GM21529 (cell line): ENCODE results near the gene BORCS6.
"Not testable (repeated sequence)": the region's sequence is repeated elsewhere in the genome, so short reads cannot be mapped to it uniquely, and the experiment has no call there.

Experiments
- ATAC-seq: cut with Tn5 transposase; IDR thresholded peaks from one replicate; pipeline ENCODE4 v1.9.1; 2021; ENCODE audit not compliant: unreplicated experiment

Gene BORCS6

DNA sequence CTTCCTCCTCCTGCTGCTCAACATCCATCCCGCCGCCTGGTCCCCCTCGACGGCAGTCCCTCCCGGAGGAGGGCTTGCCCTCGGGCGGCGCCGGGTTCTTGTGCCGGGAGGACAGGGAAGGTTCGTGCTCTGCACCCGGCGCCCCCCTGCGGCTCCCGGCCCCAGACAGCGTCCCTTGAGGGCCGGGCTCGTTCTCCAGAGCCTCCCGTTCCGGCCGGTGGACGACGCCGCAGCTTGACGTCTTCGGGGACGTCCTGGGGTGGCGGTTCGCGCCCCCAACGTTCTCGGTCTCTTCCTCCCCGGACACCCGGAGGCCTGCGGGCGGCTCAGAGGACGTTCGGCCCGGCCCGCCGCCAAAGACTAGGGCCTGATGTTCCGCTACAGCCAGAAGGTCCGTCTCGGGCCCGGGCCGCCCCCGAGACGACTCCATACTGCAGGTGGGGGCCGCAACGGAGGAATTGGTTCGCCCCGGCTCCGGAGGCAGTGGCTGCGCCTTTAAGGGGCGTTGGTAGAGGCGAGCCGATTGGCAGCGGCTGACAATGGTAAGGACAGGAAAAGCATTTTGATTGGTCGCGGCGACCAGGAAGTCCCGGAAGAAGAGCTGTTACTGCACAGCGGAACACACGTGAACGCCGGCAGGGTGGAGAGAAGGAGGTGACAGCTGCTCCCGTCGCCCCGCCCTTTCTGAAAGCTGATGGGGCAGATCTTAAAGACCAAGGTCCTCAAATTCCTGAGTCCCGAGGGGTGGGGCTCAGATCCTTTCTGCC lies at the start of gene BORCS6:
BORCS6 (minus strand) TSS at position 470 of the 767 bp plus-strand sequence; CDS start at position 430, 40 bp downstream.
- peak; percentile 53 for ATAC-seq

DNA sequence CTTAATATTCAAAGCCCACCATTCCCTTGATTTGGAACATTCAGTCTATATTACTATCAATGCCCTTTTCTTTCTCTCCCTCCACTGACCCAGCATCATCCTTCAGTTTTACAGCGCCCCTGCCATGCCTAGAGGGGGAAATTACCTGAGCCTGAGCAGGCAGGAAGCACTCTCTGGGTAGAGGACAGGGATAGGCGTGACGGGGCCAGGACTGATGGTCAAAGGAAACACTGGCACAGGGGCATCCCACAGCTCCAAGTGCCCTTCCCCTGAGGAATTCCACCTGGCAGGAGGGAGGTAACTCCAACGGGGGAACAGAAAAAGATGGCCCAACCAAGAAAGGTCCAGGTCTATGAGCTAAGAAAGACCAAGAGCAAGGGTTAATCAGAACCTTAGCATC lies 47.9 kb upstream of the BORCS6 start:
- no peak for ATAC-seq

DNA sequence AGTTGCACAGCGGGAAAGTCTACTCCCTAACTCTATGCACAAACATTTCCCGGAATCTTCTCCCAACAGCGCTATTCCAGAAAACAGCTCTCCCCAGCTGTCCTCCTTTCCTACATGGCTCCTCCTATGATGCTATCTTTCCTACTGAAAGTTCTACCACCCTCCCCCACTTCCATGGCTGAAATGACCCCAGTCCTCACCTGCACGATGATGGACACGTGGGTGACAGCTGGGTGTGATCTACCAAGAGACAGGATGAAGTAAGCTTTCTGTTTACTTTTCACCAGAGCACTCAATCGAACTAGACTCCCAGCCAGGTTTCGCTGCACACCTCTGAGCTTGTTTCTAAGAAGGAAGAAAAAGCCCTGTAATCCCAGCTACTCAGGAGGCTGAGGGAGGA lies 47.2 kb upstream of the BORCS6 start:
- ATAC-seq: no peak

DNA sequence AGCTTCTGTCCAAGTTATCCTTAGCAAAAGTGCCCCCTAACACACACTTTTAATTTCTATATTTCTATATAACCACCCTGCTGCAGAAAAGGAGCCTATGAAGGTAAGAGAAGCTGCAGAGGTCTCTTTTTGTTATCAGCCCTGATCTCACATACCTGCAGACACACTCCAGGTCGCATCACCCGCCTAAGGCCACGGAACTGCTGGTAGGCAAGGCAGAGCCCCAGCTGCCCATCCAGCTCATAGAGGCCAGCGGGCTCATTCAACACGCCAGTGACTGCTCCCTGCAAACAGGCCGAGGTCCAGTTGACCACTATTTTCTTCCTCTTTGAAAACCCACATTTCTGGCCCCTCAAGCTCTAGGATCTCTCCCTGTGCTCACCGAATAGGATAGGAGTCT lies 45.7 kb upstream of the BORCS6 start:
- no peak for ATAC-seq

DNA sequence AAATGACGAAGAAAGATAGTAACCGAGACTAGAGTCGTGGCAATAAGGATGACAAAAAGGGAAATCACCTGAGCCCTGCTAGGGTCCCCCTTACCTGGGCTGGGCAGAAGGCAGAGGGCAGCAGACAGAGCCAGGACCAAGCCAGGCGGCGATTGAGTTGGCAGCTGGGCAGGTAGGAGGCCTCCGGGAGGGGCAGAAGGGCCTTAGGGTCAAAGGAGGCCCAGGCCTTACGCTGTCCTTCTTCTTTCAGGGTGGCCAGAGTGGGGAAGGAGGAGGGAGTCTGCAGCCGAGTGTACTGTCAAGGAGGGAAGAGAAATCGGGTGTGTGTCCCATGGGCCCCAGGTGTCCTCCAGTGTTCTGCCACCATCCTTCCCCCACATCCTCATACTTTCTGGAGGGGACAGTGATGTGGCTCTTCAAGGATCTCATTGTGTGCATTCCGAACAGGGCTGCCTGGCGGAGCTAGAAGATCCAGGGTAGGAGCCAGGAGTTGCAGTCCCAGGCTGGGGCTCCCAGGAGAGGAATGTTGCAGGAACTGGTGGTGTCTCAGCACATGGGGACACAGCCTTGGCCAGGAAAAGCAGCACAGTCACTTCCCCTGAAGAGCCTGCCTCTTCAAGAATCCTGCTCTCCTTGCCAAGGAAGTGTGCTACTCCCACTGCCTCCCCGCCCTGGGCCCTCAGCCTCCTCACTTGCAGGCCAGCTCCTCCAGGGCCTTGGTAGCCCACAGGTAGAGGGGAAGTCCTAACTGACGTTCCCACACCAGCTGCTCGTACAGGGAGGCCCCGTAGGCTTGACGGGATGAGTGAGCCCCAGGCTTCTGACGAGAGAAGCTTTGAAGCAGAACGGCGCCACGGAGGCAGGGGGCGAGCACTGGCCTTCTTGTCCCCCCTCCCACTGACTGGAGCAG lies 44.6 kb upstream of the BORCS6 start:
- no peak for ATAC-seq

DNA sequence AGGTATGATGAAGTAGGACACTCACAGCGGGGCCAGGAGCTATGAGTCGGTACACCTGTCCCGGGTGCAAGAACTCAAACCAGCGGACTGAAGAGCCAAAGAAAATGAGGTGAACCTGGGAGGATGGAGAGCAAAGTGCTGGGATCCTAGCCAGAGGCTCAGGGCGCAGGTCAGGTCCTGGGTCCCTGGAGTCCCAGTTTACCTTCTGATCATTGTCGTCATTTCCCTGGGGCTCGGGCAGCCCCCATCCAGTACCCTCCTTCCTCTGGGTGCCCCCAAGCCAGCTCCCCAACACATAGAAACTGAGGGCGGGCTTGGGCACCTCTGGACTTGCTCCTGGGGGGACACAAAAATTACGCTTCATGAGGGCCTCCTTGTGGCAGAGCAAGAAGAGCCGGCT lies 41.7 kb upstream of the BORCS6 start:
- ATAC-seq: no peak

DNA sequence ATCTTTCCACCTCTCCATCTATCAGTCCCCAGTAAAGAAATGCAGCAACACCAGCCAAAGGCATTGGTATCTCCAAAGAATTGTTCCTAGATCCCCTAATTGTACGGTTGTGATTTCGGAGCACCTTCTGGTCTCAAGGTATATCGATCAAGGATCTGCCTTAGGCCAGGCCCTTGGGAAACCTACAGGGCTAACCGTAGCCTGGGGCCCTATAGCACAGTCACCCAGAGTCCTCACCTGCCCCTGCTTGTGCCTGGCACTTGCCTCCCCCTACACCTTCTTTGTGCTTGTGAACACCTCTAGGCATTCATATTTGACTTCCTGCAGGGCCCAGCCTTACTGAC lies 37.2 kb upstream of the BORCS6 start:
- ATAC-seq: no peak

DNA sequence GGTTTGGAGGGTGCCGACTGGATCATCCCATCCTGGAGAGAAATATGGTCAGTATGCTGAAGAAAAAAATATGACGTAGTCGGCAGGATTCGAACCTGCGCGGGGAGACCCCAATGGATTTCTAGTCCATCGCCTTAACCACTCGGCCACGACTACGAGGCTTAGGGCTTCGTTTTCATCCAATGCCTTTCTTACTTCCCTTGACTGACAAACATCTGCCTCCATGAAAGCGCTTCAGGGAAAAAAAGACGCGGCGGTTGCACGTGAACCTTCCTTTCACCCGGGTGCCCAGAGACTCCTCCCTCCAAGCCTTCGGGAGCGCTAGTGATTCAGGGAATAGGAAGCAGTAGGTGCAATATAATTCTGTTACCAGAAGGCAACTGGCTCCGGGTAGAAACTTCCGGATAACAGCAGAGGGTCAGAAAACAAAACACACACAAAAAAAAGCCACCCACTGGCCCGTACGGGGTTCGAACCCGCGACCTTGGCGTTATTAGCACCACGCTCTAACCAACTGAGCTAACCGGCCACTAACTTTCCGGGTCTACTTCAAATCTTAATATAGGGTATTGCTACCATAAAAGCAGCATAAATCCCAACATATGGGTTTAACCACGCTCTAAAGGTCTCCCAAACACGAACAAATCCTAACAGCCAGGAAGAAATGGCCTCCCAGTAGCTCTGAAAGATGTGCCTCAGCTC lies 36.7 kb upstream of the BORCS6 start:
- no peak for ATAC-seq

DNA sequence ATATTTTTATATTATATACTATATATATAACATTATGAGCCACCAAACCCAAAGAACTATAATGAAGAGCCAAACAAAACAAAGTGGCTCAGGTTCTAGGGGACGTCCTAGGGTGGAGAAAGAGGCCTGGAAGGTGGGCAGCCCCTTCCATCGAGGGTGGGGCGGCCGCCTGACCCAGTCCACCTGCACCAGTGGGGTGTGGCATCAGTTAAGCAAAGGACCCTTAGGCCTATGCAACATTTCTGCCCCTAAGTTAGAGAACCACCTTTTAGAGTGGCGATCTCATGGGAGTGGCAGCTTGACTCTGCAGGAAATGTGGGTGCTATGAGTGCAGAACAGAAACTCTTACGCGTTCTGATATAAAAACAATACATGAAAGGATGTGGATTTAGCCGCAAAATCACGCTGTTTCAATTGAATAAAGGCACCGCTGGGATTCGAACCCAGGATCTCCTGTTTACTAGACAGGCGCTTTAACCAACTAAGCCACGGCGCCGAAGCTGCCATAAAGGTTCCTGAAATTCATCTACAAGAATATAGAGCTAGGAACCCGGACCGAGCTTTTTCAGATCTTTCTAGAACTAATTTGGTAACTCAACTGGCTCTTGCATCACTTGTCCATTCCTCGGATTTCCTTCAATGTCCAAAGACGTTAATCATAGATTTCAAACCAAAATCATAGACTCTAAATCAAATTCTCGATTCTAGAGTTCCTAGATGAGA lies 36.0 kb upstream of the BORCS6 start:
- no peak for ATAC-seq

DNA sequence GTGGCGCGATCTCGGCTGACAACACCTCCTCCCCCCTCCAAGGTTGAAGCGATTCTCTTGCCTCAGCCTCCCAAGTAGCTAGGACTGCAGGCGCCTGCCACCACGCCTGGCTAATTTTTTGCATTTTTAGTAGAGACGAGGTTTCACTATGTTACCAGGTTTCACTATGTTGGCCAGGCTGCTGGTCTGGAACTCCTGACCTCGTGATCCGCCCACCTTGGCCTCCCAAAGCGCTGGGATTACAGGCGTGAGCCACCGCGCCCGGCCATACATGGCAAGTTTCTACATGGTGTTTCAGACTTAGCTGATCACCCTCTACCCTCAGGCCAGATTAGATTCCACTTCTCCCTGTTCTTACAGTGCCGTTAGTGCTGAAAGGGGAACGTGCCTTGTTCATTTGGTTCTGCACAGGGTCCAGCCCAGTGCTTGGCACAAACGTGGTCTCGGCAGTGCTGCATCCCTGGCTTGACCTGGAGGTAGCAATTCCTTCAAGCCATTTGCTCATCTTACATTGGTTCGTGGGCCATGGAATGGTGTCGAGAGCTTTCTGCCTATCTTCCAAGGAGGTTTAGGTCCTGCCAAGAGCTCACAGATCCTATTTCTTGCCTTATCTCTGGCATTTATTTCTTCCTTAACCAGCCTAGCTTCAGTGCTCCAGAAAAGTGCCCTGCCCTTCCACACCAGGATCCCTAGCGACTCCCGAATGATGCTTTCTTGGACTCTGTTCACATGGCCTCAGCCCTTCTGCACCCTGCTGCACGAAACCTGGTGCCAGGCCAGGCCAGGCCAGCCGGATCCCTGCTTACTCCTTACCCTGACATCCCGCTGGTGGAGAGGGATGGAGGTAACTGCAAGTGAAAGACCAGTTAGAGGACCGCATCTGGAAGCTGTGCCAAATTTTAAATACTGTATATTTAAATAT lies 35.2 kb upstream of the BORCS6 start:
- ATAC-seq: no peak

DNA sequence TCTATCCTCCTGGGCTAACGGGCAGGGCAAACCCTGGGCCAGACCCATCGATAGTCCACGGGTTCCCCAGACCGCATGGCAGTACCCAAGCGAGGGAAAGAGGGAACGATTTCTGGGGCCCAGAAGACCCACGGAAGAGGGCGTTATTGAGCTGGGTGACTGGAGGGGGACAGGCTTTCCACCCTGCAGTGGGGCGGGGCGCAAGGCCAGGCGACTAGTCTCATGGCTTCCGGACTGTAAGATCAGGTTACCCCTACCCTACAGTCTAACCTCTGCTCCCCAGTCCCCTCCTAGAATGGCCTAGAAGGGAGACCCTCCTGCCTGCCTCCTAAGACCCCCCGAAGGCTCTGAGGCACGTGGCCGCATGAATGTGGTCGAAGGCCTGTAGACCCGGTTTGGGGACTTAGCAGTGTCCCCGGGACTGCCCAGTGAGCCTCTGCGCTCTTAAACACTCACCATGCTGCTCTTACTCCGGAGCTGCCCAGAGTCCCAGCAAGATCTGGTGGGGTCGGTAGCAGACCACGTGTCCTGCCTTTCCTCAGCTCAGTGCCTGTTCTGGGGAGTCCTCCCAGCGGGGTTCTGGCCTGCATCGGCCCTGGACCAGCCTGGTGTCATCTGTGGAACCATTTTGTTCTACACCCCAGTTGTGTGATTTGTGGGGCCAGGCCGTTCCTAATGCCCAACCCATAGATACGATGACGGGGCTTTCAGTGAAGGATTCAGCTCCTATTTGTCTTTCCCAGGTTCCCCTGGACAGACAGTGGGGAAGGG lies 33.6 kb upstream of the BORCS6 start:
- no peak for ATAC-seq

DNA sequence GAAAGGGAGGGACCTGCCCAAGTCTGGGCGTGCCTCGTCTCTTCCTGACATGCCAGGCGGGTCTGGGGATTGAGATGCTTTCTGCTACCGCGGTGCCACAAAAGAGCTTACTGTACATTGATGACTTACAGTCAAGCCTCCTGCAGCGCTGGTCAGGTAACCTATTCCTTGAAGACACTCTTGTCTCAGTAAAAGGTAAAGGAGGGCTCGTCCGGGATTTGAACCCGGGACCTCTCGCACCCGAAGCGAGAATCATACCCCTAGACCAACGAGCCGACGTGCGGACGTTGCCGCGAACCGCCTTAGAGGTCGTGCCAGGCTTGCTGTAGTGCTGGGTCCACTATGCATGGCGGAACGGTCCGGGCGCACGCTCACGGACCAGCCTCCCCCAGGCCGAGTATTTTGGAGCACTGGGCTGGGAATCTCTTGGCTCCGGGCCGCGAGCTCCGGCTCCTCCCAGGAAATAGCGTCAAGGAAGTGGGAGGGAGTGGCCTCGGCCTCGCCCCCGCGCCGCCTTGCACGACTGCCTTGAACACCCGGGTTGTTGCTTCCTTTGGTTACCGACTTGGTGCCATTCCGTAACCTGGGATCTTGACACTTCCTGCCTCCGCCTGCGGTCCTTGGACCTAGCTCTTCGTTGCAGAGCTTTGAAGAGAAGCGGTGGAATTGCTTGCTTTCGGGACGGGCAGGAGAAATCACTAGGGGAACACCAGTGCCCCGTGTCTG lies 32.8 kb upstream of the BORCS6 start:
- peak; percentile 38 for ATAC-seq

DNA sequence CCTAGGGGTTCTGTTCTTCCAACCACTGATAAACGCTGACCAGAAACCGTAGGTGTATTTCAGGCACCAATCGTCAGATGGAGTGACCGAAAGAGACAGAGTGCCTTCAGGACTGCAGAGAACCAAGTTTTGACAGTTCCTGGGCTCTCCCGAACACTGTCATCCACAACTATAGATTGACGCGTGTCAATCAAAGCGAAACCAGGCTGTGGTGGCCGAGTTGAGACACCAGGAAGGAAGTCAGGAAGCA lies 32.3 kb upstream of the BORCS6 start:
- no peak for ATAC-seq

DNA sequence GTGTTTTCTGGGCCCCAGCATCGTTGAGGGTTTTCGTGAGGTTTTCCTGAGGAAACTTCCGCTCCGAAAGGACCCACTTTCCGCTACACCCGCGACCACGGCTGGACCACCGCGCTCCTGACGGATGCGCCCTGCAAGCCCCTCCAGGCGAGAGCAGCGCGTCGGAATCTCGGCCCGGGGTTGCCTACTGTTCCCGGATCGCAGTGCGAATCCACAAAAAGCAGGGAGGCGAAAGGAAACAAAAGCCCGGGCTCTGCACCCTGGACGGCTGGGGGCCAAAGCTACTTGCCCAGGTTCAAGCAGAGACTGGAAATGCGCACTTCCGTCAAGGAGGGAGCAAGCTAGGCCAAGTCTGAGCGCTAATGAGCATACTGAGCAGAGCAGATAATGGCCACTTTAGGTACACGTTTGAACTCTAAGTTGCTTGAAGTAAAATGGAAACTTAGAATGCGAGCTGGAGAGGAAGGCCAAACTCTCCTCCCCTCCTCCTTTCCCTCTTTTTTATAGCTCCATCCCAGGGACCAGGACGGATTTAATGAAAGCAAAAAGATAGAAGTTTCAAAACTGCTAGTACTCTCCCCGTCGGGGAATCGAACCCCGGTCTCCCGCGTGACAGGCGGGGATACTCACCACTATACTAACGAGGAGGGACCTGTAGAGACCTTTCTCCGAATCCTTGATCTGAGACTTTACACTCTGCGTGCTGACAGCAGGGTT lies 31.8 kb upstream of the BORCS6 start:
- peak; percentile 44 for ATAC-seq

DNA sequence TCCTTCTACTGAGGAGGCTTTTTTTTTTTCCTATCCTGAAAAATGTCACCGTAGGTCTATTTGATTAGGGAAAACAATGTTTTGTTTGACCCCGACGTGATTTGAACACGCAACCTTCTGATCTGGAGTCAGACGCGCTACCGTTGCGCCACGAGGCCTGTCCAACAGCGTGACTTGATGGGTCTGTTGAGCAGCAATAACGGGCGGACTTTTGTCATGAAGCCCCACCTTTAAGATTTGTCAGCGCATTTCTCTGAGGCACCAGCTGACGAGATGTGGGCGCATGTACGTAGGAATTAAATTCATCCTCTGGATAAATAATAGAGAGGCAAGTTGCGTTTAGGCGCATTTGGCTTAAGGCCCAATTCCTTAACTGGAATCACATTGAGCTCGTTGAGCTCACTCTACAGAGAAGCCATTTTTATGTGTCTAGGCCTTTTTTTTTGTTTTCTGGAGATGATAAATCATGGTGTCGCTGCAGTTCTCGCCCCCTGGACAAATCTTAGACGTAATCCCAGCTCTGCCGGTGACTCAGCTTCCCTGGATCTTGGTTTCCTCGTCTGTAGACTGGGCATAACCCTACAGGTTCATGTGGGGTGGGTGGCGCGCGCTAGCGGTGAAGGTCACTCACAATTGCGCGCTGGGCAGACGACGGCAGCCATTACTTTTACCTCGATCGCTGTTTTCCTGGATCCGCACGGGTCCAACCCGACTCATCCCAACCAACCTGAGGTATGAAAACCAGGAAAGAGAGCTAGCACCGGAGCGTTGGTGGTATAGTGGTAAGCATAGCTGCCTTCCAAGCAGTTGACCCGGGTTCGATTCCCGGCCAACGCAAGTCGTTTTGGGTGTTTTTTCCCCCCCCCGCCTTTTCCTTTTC lies 31.0 kb upstream of the BORCS6 start:
- no peak for ATAC-seq

DNA sequence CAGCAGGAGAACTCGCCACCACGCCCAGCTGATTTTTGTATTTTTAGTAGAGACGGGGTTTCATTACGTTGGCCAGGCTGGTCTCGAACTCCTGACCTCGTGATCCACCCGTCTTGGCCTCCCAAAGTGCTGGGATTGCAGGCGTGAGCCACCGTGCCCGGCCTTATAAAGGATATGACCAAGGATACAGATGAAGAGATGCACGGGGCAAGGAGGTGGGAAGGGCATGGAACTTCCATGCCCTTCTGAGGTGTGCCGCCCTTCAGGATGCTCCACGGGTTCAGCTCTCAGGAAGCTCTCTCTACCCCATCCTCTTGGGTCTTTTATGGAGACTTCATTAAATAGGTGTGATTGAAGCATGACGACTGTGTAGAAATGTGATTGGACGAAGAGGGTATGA lies 24.0 kb upstream of the BORCS6 start:
- ATAC-seq: not testable (repeated sequence)
